ENCODE results near the gene ALK.
A peak's percentile ranks its signal among the peaks of the same experiment; 100 is the strongest.

Gene ALK

DNA sequence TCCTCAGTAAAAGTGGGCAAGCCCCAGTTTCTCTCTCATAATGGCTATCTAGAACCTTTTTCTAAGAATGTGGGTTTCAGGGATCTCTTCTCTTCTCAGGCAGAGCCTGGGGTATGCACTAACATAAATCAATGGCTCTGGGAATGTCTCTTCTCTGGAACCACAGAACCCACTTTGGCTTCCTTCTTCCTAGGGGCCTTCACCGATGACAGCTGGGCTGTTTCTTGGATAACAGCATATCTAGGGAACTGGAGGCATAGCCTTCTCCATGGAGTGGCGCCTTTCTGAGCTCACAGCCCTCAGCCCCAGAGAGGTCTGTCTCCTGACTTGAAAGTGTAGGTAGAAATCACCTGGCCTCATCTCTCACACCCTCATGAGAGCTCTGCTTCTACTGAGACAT lies 558.3 kb downstream of the ALK start:
- DNase-seq (ENCODE audit: low spot score), result no peak

DNA sequence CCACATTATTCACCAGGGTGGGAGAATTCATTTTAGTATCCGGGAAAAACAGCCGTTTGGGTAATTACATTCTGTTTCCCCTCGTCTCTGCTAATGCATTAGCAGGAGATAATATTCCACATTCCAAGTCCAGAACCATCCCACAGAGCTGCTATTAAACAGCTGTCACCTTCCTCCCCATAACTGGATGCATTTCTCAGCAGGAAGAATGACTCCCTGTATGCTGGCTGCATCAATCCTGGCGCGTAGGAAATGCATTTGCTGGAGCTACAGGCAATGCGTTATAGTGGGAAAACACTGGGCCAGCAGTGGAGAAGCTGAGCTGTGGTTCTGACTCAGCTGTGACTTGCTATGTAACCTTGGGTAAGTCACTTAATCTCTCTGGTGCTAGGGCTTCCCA lies 560.2 kb downstream of the ALK start:
- DNase-seq (ENCODE audit: low spot score), result no peak

DNA sequence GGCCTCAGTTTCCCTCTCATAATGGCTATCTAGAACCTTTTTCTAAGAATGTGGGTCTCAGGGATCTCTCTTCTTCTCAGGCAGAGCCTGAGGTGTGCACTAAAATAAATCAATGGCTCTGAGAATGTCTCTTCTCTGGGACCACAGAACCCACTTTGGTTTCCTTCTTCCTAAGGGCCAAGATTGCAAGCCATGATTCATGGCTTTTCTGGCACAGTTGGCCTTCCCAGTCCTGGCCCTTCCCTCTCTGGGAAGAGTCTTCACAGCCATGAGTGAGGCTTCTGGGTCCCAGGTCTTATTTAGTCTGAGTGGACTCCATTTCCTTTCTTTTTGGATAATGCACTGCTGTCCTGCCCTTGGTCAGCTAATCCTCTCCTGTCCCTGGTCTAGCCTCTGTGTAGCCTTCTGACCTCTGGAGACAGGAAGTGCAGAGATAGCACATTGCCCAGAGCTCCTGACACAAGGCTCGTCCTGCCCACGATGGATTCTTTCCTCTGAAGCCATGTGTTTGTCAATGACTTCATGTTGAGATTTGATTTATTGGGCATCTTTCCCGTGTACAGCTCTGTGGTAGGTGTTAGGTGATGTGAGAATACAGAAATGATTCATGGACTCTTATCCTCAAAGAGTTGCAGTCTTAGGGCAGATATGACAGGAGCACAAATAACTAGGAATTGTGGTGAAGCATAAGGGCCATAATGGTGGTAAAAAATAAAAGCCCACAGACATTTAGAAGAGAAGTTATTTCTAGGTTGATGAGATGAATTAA lies 561.2 kb downstream of the ALK start:
- no peak for DNase-seq (ENCODE audit: low spot score)

DNA sequence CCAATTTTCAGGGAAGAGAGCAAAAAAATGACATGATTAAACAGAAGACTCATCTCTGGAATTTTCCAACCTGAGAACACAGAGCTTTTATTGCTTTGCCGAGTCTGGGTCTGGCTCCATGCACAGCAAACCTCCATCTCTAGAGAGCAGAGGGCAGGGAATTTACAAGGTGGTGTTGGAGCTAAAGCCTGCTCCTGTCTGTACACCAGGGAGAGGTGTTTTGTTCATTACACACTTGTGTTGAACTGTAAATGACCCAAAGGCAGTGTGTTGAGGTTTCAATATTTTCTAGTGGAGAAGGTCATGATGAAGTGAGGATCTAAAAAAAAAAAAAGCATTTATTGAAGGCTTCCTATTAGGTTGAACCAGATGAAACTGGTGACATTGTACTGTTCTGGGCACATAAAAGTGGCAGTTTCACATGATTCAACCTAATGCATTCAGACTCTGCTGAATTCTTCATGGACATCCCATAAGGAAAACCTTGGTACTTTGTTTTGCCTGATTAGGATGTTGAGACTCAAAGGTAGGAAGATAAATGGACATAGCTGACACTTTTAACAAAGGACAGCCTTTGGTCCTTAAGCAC lies 567.9 kb downstream of the ALK start:
- DNase-seq (ENCODE audit: low spot score), result no peak

DNA sequence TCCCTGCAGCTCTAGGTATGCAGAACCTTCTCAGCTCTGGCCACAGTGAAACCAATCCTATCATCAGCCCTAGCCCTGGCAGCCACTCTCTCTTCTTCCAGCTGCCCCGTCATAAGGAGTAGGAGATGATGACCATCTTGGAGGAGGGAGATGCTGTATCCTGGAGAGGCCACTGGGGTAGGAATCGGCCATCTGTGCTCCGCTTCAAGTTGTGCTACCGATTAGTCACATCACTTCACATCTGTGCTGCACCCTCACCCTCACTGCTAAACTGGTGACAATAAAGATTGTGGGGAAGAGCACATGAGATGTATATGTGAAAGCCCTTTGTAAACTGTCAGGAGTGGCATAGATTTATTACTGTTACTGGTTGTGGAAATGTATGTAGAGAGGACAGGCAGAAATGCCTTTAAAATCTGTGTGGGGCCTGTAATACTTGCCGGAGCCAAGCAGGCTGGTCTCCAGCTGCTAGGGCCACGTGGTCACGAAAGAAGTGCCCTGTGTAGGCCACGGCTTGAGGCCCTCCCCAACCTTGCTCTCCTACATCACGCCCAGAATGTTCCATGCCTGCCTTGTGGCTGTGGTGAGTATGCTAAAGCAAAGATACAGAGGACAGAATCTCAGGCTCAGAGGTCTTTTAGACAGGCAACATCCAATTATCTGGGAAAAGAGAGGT lies 569.3 kb downstream of the ALK start:
- DNase-seq (ENCODE audit: low spot score), result no peak

DNA sequence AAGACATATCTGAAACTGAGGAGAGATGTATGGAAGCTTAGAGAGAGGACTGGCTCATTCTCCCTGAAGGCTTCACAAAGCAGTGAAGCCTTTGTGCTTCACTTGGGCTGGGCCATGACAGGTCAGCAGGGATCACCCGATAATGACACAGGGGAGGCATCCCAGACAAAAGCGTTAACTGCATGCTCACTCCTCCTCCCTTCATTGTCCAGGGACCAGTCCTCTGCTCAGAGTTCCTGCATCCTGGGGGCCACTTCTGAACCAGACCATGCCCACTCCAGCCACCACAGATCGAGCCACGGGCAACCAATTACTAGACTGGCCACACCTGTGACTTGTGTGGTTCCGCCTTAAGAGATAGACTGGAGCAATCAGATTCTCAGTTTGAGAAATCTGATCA lies 570.1 kb downstream of the ALK start:
- no peak for DNase-seq (ENCODE audit: low spot score)

DNA sequence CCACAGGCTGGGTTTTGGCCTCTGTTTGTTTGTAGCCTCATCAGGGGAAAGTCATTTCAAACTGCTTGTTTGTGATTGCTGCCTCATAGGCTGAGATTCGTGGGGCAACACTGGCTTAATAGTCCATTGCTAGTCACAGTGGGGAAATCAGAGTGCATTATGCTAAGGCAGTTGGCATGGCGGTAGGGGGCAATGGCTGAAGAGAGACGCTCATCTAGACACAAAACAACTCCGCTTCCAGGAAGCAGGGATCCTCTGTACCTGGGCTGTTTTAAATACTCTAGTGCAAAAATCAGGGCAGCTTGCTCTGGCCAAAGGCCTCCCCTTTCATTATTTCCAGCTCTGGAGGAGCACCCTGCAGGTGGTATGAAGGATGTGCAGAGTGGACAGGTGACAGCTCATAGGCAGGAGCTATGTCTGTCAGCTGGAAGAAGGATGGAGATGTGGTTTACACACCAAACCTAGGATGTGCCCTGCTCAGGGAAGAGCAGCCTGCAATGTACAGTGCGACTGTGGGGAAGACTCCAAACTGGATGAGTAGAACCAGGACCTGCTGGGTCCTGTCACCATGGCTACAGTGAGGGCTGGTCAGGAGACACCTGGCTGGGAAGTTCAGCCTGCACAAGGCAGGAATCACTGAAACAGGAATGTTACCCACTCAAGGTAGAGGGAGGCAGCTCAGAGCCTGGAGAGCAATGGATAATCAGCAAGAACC lies 571.9 kb downstream of the ALK start:
- no peak for DNase-seq (ENCODE audit: low spot score)

DNA sequence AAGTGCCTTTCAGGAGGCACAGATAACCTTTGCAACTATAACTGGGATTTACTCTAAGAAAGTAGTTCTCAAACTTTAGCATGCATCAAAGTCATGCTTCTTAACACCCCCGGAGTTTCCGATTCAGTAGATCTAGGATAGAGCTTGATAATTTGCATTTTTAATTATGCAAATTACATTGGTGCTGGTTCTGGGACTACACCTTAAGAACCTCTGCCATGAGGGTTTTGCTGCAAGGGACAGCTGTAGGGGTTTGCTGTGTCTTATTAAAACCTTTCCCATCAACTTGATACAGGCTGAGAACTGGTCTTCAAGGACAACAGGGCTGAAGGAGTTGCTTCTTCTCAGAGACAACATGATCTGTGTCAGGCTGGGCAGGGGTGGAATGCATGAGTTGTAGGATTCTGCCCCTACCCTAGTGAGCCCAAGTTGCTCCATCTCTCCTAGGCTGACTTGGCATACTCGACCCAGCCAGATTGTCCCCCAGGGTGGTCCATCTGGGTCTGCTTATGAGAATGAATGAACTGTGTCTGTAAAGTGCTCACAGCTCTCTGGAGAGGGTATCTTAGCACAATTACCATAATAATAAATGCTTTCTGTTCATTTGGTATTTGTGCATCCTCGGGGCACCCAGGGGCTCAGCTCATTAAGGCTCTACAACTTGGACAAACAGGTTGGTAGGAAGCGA lies 573.5 kb downstream of the ALK start:
- DNase-seq (ENCODE audit: low spot score), result no peak

DNA sequence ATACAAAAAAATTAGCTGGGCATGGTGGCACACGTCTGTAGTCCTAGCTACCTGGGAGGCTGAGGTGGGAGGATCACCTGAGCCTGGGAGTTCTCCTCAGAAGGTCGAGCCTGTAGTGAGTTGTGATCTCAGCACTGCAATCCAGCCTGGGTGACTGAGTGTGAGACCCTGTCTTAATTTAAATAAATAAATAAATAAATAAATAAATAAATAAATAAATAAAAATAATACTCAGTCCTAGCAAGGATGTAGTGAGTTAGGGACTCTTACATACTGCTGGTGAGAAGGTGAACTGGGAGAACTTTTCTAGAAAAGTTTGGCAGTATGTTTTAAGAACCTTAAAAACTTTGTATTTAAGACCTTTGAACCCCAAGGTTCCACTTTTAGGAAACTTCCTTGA lies 576.1 kb downstream of the ALK start:
- DNase-seq (ENCODE audit: low spot score), result no peak

DNA sequence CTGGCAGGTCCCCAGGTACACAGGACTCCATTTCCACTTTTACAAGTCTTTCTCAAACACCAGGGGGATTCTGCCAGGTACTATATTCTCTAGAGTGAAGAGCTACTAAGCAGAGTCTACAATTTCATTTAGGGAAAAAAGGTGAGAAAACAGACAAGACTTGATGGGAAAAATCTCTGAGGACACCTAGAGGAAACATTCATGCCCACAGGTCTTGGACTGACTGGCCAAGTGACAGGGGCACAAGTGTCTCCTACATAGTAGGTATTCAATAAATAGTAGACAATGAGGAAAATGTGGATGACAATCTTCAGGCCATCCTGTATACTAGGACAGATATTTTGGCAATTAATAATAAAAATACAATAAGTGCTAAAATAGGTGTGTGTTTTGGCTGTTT lies 577.6 kb downstream of the ALK start:
- no peak for DNase-seq (ENCODE audit: low spot score)

DNA sequence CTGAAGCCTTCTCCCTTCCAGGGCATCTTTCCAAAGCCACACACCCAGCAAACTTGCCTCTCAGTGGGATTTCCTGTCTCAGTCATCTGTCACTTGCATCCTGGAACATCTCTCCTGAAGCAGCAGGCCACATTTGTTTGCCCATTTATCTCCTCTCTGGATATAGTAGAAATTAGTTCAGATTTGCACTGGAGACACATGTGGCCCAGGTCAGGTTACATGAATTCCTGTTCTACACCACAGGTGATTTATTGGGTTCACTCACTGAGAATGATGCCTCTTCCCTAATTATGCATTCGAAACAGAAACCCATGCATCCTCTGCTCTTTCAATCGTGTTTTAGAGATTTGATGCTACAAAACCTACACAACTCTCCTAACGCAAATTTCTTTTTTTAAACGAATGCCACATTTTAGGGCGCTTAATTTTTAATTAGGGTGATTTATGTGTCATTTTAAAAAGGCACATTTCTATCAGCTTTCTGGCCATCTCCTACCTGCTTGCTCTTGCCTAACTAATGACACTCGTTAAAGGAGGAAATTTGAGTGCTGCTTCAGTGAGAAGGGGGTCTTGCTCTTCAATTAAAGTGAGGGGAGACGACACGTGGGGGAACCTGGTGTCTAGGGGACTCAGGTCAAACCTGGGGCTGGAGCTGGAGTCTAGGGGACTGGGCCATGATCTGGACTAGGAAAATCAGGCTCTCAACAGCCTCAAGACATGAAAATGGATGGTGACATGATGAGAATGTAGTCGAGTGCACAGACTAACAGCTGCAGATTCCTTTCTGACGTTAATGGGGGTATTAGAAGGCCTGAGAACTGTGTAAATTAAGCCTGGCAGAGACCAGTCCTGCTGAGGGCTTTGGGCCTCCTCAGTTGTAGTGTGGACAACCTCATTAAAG lies 584.8 kb downstream of the ALK start:
- no peak for DNase-seq (ENCODE audit: low spot score)

DNA sequence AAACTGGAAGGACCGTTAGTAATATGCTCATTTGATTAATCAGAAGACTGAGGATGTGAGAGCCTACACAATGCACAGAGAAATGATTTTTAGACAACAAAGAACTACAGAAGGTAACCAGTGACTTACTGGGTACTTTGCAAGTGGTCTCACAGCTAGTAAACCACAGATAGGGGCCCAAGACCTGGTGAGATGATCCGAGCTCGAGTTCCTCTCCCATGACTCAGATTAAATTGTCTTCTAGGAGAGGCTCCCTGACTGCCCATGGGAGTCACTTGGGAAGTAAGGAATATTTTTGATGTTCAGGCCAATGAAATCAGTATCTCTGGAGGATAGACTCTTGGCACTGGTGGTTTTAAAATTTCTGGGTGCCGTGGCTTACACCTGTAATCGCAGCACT lies 586.0 kb downstream of the ALK start:
- DNase-seq (ENCODE audit: low spot score), result no peak

DNA sequence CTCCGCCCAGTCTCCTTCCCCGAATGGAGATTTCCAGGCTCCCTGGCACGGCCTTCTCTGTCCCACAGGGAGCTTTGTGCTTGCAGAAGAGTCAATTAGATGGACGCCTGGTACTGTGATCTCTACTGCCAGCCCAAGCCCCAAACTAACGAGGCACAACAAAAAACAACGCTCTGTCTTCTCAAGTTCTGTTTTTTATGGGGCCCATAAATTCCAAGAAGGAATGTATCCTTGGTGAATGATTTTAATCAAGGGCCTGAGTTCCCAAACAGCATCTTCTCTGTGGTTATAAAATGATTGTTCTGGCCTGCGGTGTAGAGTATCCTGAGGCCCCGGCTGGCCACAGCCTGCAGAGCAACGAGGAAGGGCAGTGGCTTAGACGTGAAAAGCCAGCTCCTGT lies 586.7 kb downstream of the ALK start:
- no peak for DNase-seq (ENCODE audit: low spot score)

DNA sequence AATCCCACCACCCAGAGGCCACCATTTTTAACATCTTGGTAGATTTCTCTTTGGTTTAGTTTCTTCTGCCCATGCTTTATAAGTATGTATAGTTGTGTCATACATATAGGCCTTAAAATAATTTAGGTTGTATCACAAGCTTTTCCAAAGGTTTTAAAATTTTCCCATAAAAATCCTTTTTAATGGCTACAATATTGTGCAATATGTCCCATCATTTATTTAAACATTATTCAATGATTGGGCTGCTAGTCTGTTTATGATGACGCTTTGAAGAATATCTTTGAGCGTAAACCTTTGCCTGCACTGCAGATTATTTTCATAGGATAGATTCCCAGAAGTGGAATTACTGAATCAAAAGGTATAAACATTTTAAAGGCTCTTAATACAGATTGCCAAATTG lies 588.8 kb downstream of the ALK start:
- no peak for DNase-seq (ENCODE audit: low spot score)

DNA sequence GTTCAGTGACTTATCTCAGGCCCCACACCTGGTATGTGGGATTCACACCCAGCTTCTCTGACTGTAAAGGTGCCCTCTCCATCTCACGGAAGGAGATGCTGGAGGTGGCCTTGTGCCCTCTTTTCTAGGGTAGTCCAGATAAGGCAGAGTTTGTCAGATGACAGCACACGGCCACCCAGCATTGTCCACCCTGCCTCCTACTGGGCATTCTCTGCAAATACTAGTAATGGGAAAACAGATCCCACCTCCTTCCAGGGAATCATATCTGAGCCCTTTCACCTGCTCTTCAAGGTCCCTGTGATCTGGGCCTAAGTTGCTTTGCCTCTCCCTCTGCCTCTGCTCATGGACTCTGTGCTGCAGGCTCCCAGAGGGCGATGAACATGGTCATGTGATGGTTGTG lies 591.5 kb downstream of the ALK start:
- no peak for DNase-seq (ENCODE audit: low spot score)

DNA sequence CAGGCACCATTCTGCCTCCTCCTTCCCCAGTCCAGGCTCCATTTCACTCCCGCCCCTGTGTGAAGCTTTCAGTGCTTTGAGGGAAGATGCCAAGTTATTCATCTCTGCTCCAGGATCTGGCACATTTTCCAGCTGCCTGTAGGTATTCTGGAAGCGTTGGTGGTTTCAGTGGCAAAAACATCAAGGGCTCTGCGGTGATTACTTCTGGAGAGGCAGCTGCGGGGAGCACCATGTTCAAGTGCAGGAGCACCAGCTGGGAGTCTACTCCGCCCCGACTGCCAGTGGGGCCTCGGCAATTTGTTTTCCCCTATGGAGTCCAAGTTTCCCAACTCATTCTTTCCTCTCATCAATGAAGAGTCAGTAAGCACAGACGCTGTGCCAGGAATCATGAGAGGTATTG lies 594.5 kb downstream of the ALK start:
- DNase-seq (ENCODE audit: low spot score), result no peak

DNA sequence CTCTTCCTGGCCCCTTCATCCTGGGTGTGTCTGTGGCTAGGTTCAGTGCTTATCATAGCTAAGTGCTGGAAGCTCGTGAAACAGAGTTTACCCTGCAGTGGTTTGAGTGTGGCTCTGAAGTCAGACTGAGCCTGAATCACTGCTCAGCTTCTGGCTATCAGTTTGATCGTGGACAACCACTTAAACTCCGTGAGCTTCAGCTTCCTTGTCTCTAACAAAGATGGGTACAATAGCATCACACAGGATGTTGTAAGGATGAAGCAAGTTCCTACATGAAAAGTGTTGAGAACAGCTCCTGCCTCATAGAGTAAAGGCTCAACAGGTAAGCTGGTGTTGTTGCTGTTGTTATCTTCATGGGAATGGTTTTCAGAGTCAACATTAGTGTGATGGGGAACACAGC lies 595.8 kb downstream of the ALK start:
- no peak for DNase-seq (ENCODE audit: low spot score)

DNA sequence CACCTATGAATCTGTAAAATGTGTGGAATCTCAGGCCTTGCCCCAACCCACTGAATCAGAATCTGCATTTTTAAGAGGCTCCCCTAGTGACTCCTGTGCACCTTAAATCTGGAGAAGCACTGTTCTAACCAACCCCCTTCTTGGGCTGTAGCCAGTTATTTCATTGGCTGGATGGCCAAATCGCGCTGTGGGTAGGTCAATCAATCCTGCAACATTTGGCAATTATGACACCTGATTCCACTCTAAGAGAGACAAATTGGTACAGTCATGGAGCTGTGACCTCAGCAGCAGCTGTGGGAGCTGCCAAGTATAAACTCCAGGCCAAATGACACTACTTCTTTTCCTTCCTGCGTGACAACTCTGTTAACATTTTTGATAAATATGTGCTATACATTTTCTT lies 597.4 kb downstream of the ALK start:
- no peak for DNase-seq (ENCODE audit: low spot score)

DNA sequence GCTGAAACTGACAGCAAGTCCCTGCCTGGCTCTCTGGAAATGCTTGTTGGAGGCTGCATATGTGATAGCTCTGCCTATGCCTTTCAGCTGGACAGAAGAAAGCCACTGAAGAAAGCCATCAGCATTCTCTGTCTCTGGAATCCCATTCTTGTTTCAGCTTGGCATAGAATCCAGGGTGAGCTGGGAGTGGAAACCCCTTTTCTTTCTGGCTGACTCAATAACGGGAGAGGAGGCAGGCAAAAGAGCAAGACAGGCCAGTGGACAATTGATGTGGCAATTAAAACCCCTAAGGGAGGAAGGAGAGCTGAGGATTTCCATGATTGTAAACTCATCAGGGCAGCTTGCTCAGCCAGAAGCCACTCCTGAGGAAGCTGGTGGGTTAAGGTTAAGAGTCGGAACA lies 598.1 kb downstream of the ALK start:
- DNase-seq (ENCODE audit: low spot score), result no peak

DNA sequence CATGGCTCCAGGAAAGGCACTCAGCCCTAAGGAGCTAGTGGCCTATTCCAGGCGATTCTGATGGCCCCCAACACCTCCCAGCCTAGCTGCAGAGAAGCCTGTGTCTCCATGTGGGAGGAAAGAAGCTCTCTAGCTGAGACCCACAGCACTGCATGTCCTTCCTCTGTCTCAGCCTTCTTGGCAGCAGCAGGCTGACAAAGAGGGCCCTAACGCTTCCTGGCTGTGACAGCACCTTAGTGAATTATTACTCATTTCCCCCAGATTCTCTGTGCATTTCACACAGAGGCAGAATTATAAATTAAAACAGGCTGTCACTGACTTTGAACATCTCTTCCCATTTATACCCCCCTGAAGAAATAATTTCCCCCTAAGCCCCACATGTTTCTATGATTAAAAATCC lies 599.4 kb downstream of the ALK start:
- no peak for DNase-seq (ENCODE audit: low spot score)

DNA sequence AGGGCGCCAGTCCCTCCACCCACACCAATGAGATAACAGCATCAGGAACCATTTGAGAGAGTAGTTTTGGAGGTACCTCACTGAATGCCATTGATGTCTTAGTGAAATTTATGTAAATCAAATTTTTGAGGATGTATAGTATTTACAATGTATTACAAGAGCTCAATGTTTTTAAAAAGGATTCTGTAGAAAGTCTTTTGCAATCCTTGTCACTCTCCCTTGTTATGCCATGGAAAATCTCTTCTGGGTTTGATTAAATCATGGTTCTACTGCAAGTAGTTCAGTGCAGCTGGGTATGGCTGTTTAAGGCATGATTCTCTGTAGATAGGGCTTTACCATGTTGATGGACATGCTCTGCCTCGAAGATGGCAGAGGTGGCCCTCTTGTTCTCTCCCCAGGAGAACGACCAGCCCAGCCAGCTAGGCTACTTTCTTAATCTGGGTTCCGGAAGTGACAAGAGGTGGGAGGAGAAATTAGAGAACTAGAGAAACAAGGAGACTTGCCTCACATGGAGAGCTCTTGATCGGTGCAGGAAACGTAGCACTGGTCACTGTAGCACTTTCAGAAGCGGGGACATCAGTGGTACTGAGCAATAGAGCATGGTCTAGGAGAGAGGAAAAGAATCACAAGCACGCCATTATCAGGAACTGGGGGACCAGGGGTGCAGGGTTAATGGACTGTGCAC lies 603.4 kb downstream of the ALK start:
- DNase-seq (ENCODE audit: low spot score), result peak; percentile 32
